Activated CD4-positive, alpha-beta T cell treated with anti-CD3 and anti-CD28 coated beads for 4 hours (primary cell): ENCODE results near the gene SALL1.

ENCODE experiments used
- DNase-seq, 2 donors: peaks; one replicate each; pipeline ENCODE4 v3.0.0-alpha.2; 2020

Gene SALL1

DNA sequence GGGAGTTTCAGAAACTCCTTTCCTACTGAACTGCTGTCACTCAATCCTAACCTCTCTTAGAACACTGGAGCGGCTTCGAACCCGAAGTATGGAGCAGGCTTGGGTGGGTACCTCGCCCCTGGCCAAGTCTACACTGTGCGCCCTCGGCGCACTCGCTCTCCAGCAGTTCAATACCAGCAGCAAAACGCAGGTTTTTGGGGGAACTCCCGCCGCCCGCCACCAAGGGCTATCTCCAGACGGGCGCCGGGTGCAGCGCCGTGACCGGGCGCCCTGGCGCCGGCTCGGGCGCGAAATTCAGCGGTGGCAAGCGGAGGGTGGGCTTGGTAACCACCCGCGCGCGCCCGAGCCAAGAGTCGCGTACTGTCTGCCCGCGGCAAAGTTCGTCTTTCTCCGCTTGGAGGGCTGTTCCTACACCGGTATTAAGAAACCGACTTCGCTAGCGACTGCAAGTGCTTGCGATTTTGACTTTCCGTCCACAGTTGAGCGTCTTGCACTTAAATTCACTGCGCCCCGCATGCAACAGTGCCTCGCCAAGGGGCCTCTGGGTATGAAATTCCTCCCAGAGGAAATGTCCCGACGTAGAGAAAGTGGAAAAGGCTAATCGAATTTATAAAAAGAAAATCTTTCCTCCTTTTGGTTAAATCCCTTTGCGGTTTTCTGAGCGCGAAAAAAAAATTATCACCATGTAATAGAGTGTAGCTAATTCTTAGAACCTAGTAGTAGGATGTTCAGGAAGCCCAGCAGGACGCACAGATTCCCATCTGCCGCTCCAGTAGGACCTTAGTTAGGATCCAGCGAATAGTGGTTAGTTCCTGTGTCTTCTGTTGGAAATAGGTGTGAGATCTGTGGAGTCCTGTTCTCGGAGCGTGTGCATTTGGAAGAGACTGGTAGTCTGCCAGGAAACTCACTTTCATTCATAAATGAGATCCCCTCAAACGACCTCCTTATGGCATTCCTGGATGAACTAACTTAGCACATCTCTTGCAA is 5.0 kb upstream of the SALL1 start:
- no peak for DNase-seq

GRCh38 chr16:51155199-51155607 is 4.1 kb upstream of the SALL1 start:
- DNase-seq: no peak

DNA sequence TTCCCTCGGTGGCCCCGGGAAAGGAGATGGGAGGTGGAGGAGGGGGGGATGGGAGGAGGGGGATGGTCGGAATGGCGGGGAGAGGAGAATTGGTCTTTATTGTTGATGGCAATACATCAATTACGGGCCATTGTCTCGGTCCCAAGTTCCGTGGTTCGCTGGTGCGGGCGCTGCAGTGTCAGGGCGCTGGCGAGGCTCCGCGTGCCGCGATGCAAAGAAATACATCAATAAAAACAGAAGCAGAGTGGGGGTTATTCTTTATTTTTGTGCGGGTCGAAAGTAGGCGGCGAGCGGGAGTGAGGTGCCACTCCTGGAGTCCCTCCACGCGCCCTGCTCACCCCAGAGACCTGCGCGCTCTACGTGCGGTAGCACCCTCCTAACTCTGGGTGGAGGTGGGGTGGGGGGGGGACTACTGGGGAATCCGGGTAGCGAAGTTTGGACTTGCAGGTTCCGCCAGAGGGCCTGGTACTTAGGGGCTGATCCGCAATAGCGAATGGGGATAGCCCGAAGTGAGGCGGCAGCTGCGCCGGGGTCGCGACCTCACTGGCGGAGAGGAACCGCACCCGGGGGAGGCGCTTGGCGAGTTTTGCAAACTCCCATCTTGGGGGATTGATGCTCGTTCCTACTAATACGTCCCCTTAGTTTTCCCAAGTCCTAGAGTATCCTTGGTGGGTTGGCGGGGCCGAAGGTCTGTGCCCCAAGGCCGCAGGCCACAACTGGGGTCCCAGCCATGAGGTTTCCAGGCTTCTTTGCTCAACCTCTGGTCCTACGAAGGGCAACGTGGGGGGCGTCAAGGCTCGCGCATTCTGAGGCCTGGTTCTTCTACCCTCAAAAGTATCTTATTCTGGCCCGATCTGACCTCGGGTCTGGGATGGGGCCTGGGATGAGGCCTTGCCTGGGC is 3.5 kb upstream of the SALL1 start:
- no peak for DNase-seq

DNA sequence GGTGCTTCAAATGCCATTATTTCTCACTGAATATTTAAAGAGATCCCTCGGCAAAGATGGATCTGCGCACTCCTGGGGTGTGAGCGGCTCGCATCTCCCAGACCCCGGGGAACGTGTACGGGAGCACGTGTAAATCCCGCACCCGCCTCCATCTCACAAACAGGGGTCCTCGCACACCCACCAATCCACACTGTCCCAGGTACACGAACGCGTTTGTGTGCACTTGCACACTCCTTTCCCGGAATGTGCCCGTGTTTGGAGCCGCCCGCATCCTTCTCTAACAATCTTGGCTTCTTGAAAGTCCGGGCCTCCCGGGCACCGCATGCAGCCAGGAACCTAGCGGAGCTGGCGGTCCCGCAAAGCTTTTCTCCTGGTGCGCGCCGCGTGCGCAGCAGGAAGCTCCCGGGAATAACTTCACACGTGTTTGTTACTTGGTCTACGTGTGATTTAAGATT is 2.5 kb upstream of the SALL1 start:
- DNase-seq: no peak

DNA sequence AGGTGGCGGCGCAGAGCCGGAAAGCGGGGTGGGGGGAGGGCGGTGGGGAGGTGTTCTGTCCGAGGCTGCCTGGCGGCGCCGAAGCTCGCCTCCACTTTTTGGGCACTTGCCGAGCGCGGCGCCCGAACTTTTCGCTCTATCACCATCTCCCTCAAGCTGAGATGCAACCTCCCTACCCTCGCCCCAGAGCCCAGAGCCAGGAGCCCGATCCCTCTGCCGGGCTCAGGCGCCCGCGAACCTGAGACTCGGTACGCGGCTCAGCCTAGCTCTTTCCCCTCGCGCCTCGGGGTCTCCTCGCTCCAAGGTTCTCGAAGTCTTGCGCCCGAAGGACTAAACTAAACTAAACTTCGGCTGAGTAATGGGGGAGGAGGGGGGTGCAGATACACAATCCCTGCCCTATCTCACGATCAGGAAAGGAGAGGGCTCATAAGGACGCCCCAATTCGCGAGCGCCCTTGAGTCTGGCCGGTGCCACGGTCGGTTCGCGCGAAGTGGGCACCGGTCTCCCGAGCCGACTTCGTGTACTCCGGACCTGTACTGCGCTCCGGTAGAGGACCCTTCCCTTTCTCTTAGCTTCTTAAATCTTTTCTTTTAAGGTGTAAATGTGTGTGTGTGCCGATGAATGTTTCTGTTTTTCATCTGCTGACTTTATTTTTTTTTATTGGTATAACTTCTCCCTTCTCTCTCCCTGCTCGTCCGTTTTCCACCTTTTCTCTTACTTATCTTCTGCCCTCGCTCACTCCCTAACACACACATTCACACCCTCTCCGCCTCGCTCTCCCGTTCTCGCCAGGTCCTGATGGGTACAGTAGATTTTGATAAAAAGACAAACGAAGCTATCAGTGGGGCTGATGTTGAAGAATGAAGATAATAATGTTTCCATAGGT is 1.9 kb upstream of the SALL1 start:
- DNase-seq: no peak

DNA sequence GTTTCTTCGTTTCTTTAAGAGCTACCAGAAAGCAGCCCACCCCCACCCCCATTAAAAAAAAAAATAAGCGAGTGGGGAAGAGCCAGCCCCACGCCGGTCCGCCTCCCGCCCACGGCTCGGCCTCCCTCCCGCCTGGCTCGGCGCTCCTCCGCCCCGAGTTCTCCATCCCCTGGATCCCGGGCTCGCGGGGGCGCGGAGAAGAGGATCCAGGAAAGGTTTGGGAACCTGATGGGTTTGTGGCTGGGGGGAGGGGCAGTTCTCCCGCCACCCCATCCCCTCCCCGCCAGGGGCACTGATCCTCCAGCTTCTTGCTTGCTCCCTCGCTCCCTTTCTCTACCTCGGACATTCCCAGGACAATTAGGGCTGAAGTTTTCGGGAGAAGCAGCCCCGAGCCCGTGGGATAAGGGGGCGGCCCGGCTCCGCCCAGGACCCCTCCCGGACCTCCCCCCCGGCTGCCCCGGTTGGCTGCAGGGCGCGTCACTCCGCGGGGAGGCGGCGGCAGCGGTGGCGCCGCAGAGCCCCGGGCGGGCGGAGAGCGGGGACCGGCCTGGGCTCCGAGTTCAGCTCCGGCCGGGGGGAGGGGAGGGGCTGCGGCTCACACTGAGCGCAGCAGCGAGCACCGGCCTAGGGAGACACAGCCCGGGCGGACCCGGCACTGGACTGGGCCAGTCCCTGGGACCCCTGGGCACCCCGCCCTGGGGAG is 1.0 kb upstream of the SALL1 start:
- no peak for DNase-seq

- no peak for DNase-seq
Measured at GRCh38 chr16:51151435-51151960, 428 bp upstream of the SALL1 start.

DNA sequence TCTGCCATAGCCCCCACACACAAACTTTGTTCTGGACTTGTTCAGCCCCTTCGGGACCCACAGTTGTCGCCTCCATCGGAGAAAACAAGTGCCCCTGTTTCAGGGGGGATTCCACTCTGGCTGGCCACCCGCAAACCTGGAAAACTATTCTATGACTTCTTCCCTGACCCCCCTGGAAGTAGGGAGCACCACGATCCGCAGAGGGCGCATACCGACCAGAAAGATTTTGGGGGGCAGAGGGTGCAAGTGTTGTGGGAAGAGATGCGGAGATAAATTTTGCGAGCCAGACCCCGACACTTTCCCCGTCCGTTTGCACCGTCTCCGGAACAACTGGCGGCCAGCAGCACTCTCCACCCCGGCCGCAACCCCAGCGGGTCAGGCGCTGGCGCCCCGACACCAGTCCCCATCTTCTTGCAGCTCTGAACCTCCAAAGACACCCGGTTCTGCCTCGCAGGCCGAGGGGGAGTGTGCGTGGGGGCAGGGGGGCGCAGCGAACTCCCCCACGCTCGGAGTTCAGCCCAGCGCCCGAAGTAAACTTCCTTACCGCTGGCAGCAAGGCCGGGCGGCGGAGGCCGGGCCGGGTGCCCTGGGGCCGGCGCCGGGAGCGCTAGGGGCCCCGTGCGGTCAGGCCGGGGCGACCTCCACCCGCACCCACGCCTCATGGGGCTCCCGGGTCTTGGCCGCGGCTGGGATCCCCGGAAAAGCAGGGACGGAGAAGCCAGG is 744 bp downstream of the SALL1 start:
- no peak for DNase-seq

DNA sequence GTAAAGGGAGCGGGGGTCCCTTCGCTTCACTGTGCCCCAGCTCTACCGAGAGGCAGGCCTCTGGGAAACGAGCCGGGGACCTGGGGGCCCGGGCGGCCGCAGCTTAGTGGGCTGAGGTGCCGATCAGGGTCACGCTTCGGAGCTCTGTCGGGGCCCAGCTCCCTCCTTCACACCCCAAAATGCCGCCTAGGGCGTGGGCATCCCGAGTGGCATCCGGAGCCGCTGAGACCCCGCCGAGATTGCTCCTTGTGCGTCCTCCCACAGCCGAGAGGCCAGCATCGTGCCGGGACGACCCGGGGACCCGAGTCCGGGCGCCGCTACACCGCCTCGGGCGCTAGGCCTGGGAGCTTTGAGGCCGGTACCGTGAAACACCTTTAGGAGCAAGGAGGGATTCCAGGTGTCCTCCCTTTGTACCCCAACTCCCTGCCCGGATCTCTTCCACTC is 1.3 kb downstream of the SALL1 start:
- no peak for DNase-seq

GRCh38 chr16:51149251-51149661 is 1.8 kb downstream of the SALL1 start:
- no peak for DNase-seq

DNA sequence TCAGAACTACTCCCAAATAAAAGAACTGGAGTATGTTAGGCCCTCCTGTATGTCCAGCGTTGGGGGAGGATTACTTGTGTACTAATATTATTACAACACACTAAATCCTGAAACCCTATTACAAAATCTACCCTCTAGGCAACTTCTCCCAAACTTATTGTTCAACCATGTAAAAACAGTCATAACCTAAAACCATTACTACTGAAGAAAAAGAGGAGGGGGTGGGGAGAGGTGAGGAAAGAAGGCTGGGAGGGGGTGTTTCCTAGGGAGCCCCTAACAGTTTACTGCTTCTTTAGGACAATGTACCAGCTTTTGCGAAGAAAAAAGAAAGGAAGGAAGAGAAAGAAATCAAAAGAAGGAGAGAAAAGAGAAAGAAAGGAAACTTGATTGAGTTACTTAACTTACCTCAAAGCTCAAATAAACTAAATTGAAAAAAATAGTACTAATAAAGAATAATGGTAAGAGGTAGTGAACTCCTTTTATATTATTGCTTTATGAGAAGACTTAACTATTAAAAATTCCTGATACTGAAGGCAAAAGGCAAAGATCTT is 2.3 kb downstream of the SALL1 start:
- no peak for DNase-seq

- no peak for DNase-seq
Measured at GRCh38 chr16:51147776-51148677, 3.0 kb downstream of the SALL1 start.

GRCh38 chr16:51146256-51146924 is 4.7 kb downstream of the SALL1 start:
- DNase-seq: no peak

GRCh38 chr16:51144203-51144602 is 6.9 kb downstream of the SALL1 start:
- DNase-seq: no peak

- no peak for DNase-seq
Measured at GRCh38 chr16:51143196-51143977, 7.7 kb downstream of the SALL1 start.

- no peak for DNase-seq
Measured at GRCh38 chr16:51141541-51141940, 9.5 kb downstream of the SALL1 start.

GRCh38 chr16:51141106-51141505 is 10.0 kb downstream of the SALL1 start:
- DNase-seq: no peak

DNA sequence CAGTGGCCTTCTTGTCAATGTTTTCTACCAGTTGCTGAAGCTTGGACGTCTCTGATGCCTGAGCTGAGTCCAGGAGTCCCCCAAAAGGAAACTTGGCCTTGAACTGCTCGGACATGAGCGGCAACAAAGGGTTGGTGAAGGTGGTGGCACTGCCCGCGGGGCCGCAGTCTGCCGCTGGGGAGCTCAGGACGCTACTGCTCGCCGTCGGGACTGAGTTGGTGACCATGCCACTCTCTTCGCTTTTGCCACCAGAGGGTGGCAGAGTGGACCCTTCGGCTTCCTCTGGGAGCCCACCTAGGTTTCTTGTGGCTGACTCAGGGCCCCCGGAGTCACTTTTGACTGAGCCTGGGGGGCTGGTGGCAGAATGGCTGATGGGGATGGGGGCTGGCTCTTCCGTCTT is 11.0 kb downstream of the SALL1 start:
- DNase-seq: no peak
